ENCODE data around the gene MBD5.
"Not testable (repeated sequence)": the region's sequence is repeated elsewhere in the genome, so short reads cannot be mapped to it uniquely, and the experiment has no call there.

The MBD5 gene

GRCh38 chr2:148541792-148542191 is 520.9 kb downstream of the MBD5 start:
- DNase-seq (ENCODE audit: low read depth in 2 of 2, low spot score in 1 of 2): no peak

DNA sequence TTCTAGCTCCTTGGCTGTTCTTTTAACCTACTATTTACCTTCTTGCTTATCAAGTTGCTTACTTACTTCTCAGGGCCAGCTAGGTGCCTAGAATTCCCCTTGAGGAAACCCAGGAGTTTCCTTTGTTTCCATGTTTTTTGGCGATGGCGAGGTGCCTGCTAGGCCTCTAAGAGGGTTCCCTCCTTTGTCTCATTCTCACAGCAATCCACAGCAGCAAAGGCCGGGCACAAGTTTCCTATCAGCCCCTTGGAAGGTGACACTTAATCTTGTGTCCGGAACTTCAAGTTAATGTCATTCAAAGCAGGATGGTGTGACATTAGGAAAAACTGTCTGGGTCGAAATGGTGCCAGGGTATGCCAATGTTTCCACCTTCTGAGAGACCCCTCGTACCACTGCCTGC is 521.7 kb downstream of the MBD5 start:
- DNase-seq (ENCODE audit: low read depth in 2 of 2, low spot score in 1 of 2): no peak

GRCh38 chr2:148543088-148543540 is 522.2 kb downstream of the MBD5 start:
- not testable (repeated sequence) for DNase-seq (ENCODE audit: low read depth in 2 of 2, low spot score in 1 of 2)

- no peak for DNase-seq (ENCODE audit: low read depth in 2 of 2, low spot score in 1 of 2)
These were observed 524.7 kb downstream of the MBD5 start for GRCh38 chr2:148545390-148546256.

DNA sequence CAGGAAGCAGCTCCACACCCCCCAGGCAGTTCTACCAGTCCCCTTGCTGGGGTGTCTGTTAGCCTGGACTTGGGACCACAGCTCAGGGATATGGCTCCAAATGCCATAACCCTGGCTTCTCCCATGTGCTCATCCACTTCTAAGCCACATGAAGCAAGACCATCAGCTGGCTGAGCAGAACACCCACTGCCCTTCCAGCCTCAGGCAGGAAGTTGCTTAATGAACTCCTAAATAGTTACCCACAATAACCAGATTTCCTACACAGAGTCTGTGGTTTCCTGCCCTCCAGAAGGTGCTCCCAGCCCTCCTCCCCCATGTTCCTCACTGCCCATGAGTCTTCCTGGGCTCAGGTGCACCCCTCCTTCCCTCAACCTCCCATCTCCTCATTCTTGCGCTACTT is 525.4 kb downstream of the MBD5 start:
- DNase-seq (ENCODE audit: low read depth in 2 of 2, low spot score in 1 of 2): no peak

GRCh38 chr2:148548716-148549400 is 528.0 kb downstream of the MBD5 start:
- no peak for DNase-seq (ENCODE audit: low read depth in 2 of 2, low spot score in 1 of 2)

DNA sequence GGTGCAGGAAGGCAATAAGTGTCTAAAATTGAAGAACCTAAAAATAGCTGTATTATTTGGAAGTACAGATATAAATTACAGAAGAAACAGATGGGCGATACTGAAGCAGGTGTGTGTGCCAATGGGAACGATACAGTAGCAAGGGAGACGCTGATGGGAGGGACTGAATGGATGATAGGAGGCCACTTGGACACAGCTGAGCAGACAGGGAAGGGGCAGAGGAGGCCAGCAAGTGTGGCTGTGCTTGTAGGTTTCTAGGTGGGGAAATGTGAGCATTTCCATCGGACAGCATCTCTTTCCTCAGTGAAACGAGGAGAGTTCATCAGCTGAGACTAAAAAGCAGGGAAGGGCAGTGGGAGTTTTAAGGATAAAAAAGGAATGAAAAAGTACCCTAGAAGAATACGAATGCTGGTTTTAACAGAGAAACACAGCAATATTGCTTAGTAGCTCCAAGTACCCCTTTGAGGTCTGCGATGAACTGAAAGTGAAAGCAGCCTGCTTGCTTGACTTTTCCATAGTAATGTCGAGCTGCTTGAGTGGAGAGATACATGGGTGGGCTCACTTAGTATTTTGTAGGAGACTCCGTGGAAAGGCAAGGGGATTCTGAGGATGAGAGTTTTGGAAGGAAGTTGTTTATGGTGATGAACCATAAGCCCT is 531.9 kb downstream of the MBD5 start:
- DNase-seq (ENCODE audit: low read depth in 2 of 2, low spot score in 1 of 2): no peak

GRCh38 chr2:148553332-148553887 is 532.5 kb downstream of the MBD5 start:
- no peak for DNase-seq (ENCODE audit: low read depth in 2 of 2, low spot score in 1 of 2)

GRCh38 chr2:148554459-148555247 is 533.8 kb downstream of the MBD5 start:
- no peak for DNase-seq (ENCODE audit: low read depth in 2 of 2, low spot score in 1 of 2)

DNA sequence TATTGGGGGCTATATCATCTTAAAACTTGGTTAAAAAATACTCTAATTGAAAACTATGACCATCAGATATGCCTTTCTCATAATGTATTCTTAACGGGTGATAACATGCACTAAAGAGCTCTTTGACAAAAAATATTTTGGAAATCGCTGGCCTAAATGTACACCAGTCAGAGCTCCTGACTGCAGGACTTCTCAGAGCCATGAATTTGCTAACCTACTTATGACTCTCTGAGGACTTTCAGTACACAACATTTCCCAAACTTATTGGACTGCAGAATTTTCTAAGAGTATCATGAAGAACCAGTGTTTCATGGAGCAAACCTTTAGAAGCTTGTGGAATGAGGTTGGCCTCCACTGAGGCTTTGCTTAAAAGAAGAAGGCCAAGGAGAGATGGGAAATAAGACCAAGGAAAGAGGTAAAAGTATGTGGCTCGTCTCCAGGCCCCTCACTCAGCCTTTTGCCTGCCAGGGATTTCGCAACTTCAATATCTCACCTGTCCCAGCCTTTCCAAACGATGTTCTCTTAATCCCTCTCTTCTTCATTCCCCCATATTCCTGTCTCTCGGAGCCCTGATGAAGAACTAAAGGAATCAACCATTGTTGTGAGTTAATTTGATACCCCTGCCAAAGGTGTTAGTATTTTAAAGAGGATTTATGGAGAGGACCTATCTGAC is 534.9 kb downstream of the MBD5 start:
- no peak for DNase-seq (ENCODE audit: low read depth in 2 of 2, low spot score in 1 of 2)

DNA sequence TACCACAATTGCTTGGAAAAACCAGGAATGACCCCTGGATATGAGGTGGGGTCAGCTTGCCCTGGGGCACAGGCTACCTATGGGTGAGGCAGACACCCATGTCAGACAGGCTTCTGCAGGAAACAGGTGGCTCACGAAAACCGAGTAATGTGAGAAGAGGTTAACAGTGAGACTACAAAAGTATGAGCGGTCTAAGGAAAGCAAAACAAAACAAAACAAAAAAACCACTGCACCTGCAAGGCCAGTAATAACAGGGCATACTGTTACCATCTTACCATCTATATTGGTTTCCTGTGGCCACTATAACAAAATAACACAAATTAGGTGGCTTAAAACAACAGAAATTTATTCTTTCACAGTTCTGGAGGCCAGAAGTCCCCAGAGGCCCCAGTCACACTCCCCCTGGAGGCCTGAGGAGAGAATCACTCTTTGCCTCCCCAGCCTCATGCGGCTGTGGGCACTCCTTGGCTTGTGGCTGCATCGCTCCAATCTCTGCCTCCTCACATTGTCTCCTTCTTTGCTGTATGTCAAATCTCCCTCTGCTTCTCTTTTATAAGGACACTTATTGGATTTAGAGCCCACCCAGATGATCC is 537.0 kb downstream of the MBD5 start:
- DNase-seq (ENCODE audit: low read depth in 2 of 2, low spot score in 1 of 2): no peak

DNA sequence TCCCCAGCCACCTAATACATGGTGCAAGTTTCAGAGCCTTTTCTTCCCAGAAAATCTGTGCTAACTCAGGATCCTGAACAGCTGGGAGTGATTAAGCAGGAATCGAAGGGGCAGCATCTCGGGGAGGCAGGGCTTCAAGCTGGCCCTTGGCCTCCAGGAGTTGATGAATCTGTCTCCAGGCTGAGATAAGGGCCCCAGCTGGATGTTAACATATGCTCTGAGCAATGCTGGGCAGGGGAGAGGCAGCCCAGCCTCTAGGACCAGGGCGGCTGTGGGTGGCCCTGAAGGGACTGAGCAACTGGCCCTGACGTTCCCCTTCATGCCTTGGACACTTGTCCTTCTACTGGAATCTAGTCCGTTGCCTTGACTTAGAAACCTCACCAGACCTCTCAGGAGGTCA is 539.6 kb downstream of the MBD5 start:
- no peak for DNase-seq (ENCODE audit: low read depth in 2 of 2, low spot score in 1 of 2)

- no peak for DNase-seq (ENCODE audit: low read depth in 2 of 2, low spot score in 1 of 2)
These were observed 540.5 kb downstream of the MBD5 start for GRCh38 chr2:148561389-148561788.

DNA sequence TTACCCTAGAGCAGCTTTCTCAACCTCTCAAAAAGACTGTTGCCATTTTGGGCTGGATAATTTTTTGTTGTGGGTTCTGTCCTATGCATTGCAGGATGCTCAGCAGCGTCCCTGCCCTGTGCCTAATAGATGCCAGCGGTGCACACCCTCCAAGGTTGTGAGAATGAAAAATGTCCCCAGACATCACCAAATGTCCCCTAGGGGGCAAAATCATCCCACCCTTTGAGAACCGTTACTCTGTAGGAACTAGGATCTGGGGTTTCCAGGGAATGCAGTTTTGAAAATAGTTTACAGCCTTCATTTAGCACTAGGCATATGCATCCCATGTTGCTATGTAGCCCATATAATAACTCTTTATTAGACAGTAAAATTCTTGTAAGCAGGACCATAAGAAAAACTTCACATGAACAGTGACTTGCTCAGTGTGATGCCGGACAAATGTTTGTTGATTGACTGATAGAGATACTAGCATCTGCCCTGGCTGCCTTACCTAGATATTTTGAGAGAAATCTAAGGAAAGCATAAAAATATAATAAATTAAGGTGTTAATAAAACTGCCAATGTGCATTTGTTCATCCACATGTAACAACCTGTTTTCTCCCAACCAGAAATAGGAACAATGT is 544.5 kb downstream of the MBD5 start:
- DNase-seq (ENCODE audit: low read depth in 2 of 2, low spot score in 1 of 2): no peak
